ENCODE measurements around the gene TSPAN31.

The TSPAN31 gene

DNA sequence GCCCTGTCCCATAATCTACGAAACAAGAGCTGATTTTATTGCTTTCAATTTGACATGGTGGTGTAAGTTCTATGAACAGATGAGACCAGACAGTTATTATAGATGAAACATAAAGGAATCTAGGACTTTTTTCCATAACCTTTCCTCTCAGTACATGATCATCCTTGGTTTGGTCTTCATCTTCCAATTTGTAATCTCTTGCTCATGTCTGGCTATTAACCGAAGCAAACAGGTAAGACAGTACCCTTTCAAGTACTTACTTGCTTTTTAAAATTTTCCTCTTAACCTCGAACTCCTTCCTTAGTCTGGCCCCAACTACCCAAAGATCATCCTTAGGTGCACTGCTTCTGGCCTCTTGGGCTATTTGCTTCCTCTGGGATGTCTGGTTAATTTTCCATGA, 1.2 kb downstream of the TSPAN31 start:
- Histone ChIP-seq H3K9me3 (no peaks in the 10 kb centered on the region), H3K36me3 (no peaks in the 10 kb centered on the region), H3K27me3 (no peaks in the 10 kb centered on the region), H3K4me3 (ENCODE audit: low read depth in 1 of 2, low read length in 1 of 2) (no peak overlapping the region), H3K4me1 (ENCODE audit: control insufficient read depth in 1 of 2, insufficient read depth in 1 of 2, low read depth in 1 of 2, low read length in 1 of 2) (peaks cover 41 to 47% of the 10 kb centered on the region in 2 experiments), H3K27ac (no peak overlapping the region)
- TF ChIP-seq, protein P1, sequence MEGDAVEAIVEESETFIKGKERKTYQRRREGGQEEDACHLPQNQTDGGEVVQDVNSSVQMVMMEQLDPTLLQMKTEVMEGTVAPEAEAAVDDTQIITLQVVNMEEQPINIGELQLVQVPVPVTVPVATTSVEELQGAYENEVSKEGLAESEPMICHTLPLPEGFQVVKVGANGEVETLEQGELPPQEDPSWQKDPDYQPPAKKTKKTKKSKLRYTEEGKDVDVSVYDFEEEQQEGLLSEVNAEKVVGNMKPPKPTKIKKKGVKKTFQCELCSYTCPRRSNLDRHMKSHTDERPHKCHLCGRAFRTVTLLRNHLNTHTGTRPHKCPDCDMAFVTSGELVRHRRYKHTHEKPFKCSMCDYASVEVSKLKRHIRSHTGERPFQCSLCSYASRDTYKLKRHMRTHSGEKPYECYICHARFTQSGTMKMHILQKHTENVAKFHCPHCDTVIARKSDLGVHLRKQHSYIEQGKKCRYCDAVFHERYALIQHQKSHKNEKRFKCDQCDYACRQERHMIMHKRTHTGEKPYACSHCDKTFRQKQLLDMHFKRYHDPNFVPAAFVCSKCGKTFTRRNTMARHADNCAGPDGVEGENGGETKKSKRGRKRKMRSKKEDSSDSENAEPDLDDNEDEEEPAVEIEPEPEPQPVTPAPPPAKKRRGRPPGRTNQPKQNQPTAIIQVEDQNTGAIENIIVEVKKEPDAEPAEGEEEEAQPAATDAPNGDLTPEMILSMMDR (IDR thresholded peaks at IDR 0.05): no peak

DNA sequence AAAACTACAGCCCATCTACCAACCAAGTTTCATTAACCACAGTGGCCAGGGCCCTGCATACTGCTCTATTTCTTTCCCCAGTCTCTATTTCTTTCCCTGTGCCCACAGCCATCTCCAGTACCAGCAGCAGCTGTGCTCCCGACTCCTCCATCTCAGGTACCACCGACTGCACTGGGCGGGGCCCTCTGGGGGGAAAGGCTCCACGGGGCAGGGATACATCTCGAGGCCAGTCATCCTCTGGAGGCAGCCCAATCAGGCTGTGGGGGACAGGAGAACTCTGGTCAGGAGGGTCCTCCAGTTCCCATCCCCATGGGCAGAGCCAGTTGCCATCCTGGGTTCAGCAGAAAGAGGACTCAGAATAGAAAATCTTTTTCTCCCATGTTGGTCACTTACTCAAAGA, 4.2 kb downstream of the TSPAN31 start:
- Histone ChIP-seq H3K36me3 (no peaks in the 10 kb centered on the region), H3K27ac (no peak overlapping the region), H3K4me1 (ENCODE audit: control insufficient read depth in 1 of 2, insufficient read depth in 1 of 2, low read depth in 1 of 2, low read length in 1 of 2) (peaks cover 31 to 32% of the 10 kb centered on the region in 2 experiments), H3K4me3 (ENCODE audit: low read depth in 1 of 2, low read length in 1 of 2) (no peak overlapping the region), H3K9me3 (no peaks in the 10 kb centered on the region), H3K27me3 (peaks cover 16% of the 10 kb centered on the region)
- TF ChIP-seq, protein P1 (IDR thresholded peaks at IDR 0.05): no peak

GRCh38 chr12:57750561-57751431, 6.0 kb downstream of the TSPAN31 start:
- H3K27me3 ChIP-seq: peaks cover 34% of the 10 kb centered on the region
- peaks cover 24 to 31% of the 10 kb centered on the region in 2 experiments for H3K4me1 ChIP-seq (ENCODE audit: control insufficient read depth in 1 of 2, insufficient read depth in 1 of 2, low read depth in 1 of 2, low read length in 1 of 2)
- no peaks in the 10 kb centered on the region for H3K9me3 ChIP-seq
- H3K36me3 ChIP-seq: no peaks in the 10 kb centered on the region
- H3K4me3 ChIP-seq (ENCODE audit: low read depth in 1 of 2, low read length in 1 of 2): no peak overlapping the region
- TF ChIP-seq, protein P1 (IDR thresholded peaks at IDR 0.05): no peak
- H3K27ac ChIP-seq: no peak overlapping the region

DNA sequence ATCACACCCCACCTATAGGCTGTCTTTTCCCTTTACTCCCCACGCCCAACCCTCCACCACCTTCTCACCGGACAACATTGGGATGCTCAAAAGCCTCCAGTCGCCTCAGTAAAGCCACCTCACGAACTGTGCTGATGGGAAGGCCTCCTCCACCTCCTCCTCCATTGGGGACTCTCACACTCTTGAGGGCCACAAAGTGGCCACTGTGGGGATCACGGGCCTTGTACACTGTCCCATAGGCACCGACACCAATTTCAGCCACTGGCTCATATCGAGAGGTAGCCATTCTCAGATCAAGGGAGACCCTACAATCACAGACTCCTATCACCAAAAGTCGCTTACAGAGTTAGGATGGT, 6.6 kb downstream of the TSPAN31 start:
- peaks cover 30 to 36% of the 10 kb centered on the region in 2 experiments for H3K4me1 ChIP-seq (ENCODE audit: control insufficient read depth in 1 of 2, insufficient read depth in 1 of 2, low read depth in 1 of 2, low read length in 1 of 2)
- peaks cover 40% of the 10 kb centered on the region for H3K27me3 ChIP-seq
- H3K9me3 ChIP-seq: no peaks in the 10 kb centered on the region
- TF ChIP-seq, protein P1 (IDR thresholded peaks at IDR 0.05): no peak
- H3K36me3 ChIP-seq: no peaks in the 10 kb centered on the region
- no peak overlapping the region for H3K27ac ChIP-seq
- H3K4me3 ChIP-seq (ENCODE audit: low read depth in 1 of 2, low read length in 1 of 2): peak overlapping the region; percentile 64 to 78

- TF ChIP-seq, protein P1 (IDR thresholded peaks at IDR 0.05): no peak
- H3K4me1 ChIP-seq (ENCODE audit: control insufficient read depth in 1 of 2, insufficient read depth in 1 of 2, low read depth in 1 of 2, low read length in 1 of 2): peaks cover 36 to 42% of the 10 kb centered on the region in 2 experiments
- peaks cover 46% of the 10 kb centered on the region for H3K27me3 ChIP-seq
- H3K4me3 ChIP-seq (ENCODE audit: low read depth in 1 of 2, low read length in 1 of 2): peak within 1 kb of the TSS; percentile 64 to 78
- H3K27ac ChIP-seq: peak within 1 kb of the TSS; percentile 54
- H3K36me3 ChIP-seq: no peaks in the 10 kb centered on the region
- no peaks in the 10 kb centered on the region for H3K9me3 ChIP-seq
Observed at GRCh38 chr12:57751788-57752667, 7.2 kb downstream of the TSPAN31 start, which contains the start of gene CDK4. CDK4 (minus strand) TSS chr12:57752310; CDS start chr12:57751717, 593 bp downstream.
